ENCODE results near the gene KCNAB2.

The KCNAB2 gene

GRCh38 chr1:6108476-6108875 lies 62.8 kb downstream of the KCNAB2 start:
- DNase-seq (ENCODE audit: low read depth in 2 of 2), result no peak

GRCh38 chr1:6108937-6109614 lies 63.4 kb downstream of the KCNAB2 start:
- DNase-seq (ENCODE audit: low read depth in 2 of 2), result no peak

- no peak for DNase-seq (ENCODE audit: low read depth in 2 of 2)
Measured at GRCh38 chr1:6109688-6110087, 64.0 kb downstream of the KCNAB2 start.

GRCh38 chr1:6110326-6110725 lies 64.6 kb downstream of the KCNAB2 start:
- DNase-seq (ENCODE audit: low read depth in 2 of 2), result no peak

- no peak for DNase-seq (ENCODE audit: low read depth in 2 of 2)
Measured at GRCh38 chr1:6111571-6111970, 65.9 kb downstream of the KCNAB2 start.

- DNase-seq (ENCODE audit: low read depth in 2 of 2), result no peak
Measured at GRCh38 chr1:6111991-6112689, 66.5 kb downstream of the KCNAB2 start.

- DNase-seq (ENCODE audit: low read depth in 2 of 2), result no peak
Measured at GRCh38 chr1:6112690-6113005, 67.0 kb downstream of the KCNAB2 start.

GRCh38 chr1:6113116-6113515 lies 67.4 kb downstream of the KCNAB2 start:
- DNase-seq (ENCODE audit: low read depth in 2 of 2), result no peak

- no peak for DNase-seq (ENCODE audit: low read depth in 2 of 2)
Measured at GRCh38 chr1:6113745-6114144, 68.1 kb downstream of the KCNAB2 start.

- DNase-seq (ENCODE audit: low read depth in 2 of 2), result no peak
Measured at GRCh38 chr1:6116137-6116536, 70.4 kb downstream of the KCNAB2 start.

GRCh38 chr1:6117064-6117463 lies 71.4 kb downstream of the KCNAB2 start:
- DNase-seq (ENCODE audit: low read depth in 2 of 2), result no peak

- DNase-seq (ENCODE audit: low read depth in 2 of 2), result no peak
Measured at GRCh38 chr1:6117624-6118023, 71.9 kb downstream of the KCNAB2 start.

- no peak for DNase-seq (ENCODE audit: low read depth in 2 of 2)
Measured at GRCh38 chr1:6118415-6118814, 72.7 kb downstream of the KCNAB2 start.

GRCh38 chr1:6121021-6121421 lies 75.3 kb downstream of the KCNAB2 start:
- DNase-seq (ENCODE audit: low read depth in 2 of 2), result no peak

GRCh38 chr1:6121651-6122370 lies 76.1 kb downstream of the KCNAB2 start:
- no peak for DNase-seq (ENCODE audit: low read depth in 2 of 2)

- no peak for DNase-seq (ENCODE audit: low read depth in 2 of 2)
Measured at GRCh38 chr1:6123083-6123482, 77.4 kb downstream of the KCNAB2 start.

- no peak for DNase-seq (ENCODE audit: low read depth in 2 of 2)
Measured at GRCh38 chr1:6123816-6124215, 78.1 kb downstream of the KCNAB2 start.

GRCh38 chr1:6124341-6124740 lies 78.7 kb downstream of the KCNAB2 start:
- DNase-seq (ENCODE audit: low read depth in 2 of 2), result no peak

- no peak for DNase-seq (ENCODE audit: low read depth in 2 of 2)
Measured at GRCh38 chr1:6124746-6125365, 79.2 kb downstream of the KCNAB2 start.

GRCh38 chr1:6125366-6125765 lies 79.7 kb downstream of the KCNAB2 start:
- no peak for DNase-seq (ENCODE audit: low read depth in 2 of 2)

- no peak for DNase-seq (ENCODE audit: low read depth in 2 of 2)
Measured at GRCh38 chr1:6126028-6126427, 80.3 kb downstream of the KCNAB2 start.

- DNase-seq (ENCODE audit: low read depth in 2 of 2), result no peak
Measured at GRCh38 chr1:6126521-6127067, 80.9 kb downstream of the KCNAB2 start.

All from stimulated activated CD8-positive, alpha-beta memory T cell treated with anti-CD3 and anti-CD28 coated beads, Interleukin-2, amount 100 ng/mL, for 1 hour (primary cell).